ENCODE results near the gene HSD17B7. TPM values are rescaled to one million over a fixed set of nuclear protein-coding genes. Genes with fewer than 3 reads are reported as not detected.

Gene HSD17B7
- total and polyA plus RNA-seq, 2 of the 8 experiments (the other 6 are each of a cell fraction or from before 2014, with no cell fraction given), result 31.0 to 37.8 TPM

DNA sequence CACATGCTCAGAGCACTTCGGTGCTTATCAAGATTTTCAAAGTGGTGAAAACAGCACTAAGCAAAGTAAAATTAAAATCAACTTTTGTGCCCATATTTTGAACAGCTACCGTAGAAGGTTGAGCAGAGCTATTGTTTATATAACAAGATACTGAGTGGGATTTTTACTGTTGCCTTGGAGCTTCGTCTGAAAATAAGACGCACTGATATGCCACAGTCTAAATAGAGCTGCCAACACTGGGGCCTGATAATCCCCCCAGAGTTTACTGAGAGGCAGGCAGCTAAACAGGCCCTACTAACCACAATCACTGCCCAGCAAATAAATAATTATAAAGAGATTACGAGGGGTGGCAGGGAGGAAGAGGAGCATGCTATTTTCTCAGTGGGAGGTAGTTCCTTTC lies 71.1 kb downstream of the HSD17B7 start (continued):
- TF ChIP-seq EP300 (IDR thresholded peaks at IDR 0.05; ENCODE audit: borderline replicate concordance in 1 of 2, low read depth in 2 of 2, low read length in 2 of 2) (no peak), TCF12 (IDR thresholded peaks at IDR 0.05; ENCODE audit: low read depth, low read length) (no peak), POLR2AphosphoS5 (IDR thresholded peaks at IDR 0.05; ENCODE audit: low read depth, low read length) (no peak)
- TF ChIP-seq, protein P1, sequence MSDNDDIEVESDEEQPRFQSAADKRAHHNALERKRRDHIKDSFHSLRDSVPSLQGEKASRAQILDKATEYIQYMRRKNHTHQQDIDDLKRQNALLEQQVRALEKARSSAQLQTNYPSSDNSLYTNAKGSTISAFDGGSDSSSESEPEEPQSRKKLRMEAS (IDR thresholded peaks at IDR 0.05), result no peak

Small RNA genes lying within 50 kb of the gene (small RNA-seq; reads per million reads assigned to genes)
- not detected for gene RN7SL861P (ENCODE audit: insufficient read depth)

Other genes with a start within 250 kb of the HSD17B7 start
- gene UAP1, start 229.0 kb upstream of the HSD17B7 start, total RNA-seq (2021; fragmentation: NEBNext Ultra II Directional; extraction: Animal tissue kit (Norgen Biotek cat#: 25700)), result 30.2 and 32.9 TPM in 2 replicates
- gene UAP1, start 229.0 kb upstream of the HSD17B7 start, polyA plus RNA-seq (2011; rRNA removed), result 5.1 and 9.4 TPM in 2 replicates
- gene DDR2, start 158.2 kb upstream of the HSD17B7 start, total RNA-seq (2021; fragmentation: NEBNext Ultra II Directional; extraction: Animal tissue kit (Norgen Biotek cat#: 25700)), result 1.7 and 2.1 TPM in 2 replicates
- 0.77 and 1.00 TPM in 2 replicates for gene DDR2, start 158.2 kb upstream of the HSD17B7 start, polyA plus RNA-seq (2011; rRNA removed)
- not detected in 2 replicates for gene CCDC190, start 70.5 kb downstream of the HSD17B7 start, total RNA-seq (2021; fragmentation: NEBNext Ultra II Directional; extraction: Animal tissue kit (Norgen Biotek cat#: 25700))
- gene CCDC190, start 70.5 kb downstream of the HSD17B7 start, polyA plus RNA-seq (2011; rRNA removed), result not detected in 2 replicates